Measurements from ENCODE around the gene OTX1.

The OTX1 gene

DNA sequence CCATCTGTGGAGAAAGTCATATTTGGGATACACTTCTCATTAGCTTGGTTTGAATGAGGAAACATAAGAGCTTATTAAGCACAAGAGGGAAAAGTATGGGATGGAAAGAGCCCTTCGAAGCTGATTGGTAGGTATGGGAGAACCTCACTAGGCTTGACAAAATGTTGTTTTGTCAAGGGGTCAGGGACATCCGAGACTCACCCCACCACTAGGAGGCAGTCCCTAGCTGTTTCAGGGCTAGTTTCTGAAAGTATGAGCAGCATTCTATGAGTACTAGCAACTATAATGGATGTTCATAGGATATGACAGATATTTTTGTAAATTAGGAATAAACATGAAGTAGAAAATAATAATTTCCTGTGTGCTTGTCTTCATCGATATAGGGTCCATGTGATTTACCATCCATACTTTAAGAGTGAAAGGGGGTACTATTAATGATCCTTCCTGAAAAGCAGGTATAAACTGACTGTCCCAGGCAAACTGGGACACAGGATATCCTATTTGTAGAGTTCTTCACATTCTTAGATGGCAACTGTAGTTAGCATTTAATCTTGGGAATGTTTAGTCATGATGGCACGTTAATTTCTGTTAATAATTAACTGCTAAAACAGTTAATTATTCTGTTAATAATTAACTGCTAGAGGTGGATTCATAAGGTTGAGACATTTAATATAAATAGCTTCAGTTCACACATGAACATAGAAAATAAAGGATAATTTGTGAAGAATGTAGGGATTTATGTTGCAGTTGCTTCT is 28.4 kb downstream of the OTX1 start:
- peak overlapping the region; percentile 90 for H3K27ac ChIP-seq
- TF ChIP-seq, protein P1, sequence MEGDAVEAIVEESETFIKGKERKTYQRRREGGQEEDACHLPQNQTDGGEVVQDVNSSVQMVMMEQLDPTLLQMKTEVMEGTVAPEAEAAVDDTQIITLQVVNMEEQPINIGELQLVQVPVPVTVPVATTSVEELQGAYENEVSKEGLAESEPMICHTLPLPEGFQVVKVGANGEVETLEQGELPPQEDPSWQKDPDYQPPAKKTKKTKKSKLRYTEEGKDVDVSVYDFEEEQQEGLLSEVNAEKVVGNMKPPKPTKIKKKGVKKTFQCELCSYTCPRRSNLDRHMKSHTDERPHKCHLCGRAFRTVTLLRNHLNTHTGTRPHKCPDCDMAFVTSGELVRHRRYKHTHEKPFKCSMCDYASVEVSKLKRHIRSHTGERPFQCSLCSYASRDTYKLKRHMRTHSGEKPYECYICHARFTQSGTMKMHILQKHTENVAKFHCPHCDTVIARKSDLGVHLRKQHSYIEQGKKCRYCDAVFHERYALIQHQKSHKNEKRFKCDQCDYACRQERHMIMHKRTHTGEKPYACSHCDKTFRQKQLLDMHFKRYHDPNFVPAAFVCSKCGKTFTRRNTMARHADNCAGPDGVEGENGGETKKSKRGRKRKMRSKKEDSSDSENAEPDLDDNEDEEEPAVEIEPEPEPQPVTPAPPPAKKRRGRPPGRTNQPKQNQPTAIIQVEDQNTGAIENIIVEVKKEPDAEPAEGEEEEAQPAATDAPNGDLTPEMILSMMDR (IDR thresholded peaks at IDR 0.05) = peak; percentile 66
- no peak for TF ChIP-seq ZFX (IDR thresholded peaks at IDR 0.05; ENCODE audit: borderline replicate concordance)

- H3K27ac ChIP-seq = no peak overlapping the region
- TF ChIP-seq ZFX (IDR thresholded peaks at IDR 0.05; ENCODE audit: borderline replicate concordance) = no peak
- TF ChIP-seq, protein P1 (IDR thresholded peaks at IDR 0.05) = no peak
Measured at GRCh38 chr2:63081404-63081803, 30.8 kb downstream of the OTX1 start.

GRCh38 chr2:63086687-63087086 is 36.1 kb downstream of the OTX1 start:
- no peak for TF ChIP-seq ZFX (IDR thresholded peaks at IDR 0.05; ENCODE audit: borderline replicate concordance)
- TF ChIP-seq, protein P1 (IDR thresholded peaks at IDR 0.05) = no peak
- no peak overlapping the region for H3K27ac ChIP-seq

GRCh38 chr2:63092401-63092800 is 41.8 kb downstream of the OTX1 start:
- TF ChIP-seq, protein P1 (IDR thresholded peaks at IDR 0.05) = no peak
- TF ChIP-seq ZFX (IDR thresholded peaks at IDR 0.05; ENCODE audit: borderline replicate concordance) = no peak
- no peak overlapping the region for H3K27ac ChIP-seq

DNA sequence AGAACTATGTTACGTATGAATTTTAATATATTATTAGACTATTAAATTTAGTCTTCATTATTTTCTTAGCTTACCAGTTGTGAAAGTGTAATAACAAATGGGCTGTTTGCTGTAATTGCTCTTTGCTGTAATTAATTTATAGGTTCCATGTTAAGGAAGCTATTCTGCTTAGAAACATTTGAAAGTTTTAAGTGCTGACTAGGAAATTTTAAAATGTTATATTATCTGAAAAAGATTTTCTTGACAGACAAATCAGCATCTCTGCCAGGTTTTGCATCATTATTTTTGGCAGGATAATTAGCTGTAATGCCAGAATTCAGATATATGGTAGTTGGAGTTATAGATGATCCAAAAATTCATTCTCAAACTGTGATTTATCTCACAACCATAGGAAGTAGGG is 42.2 kb downstream of the OTX1 start:
- TF ChIP-seq ZFX (IDR thresholded peaks at IDR 0.05; ENCODE audit: borderline replicate concordance) = no peak
- TF ChIP-seq, protein P1 (IDR thresholded peaks at IDR 0.05) = no peak
- H3K27ac ChIP-seq = no peak overlapping the region

GRCh38 chr2:63093502-63093901 is 42.9 kb downstream of the OTX1 start:
- no peak for TF ChIP-seq ZFX (IDR thresholded peaks at IDR 0.05; ENCODE audit: borderline replicate concordance)
- TF ChIP-seq, protein P1 (IDR thresholded peaks at IDR 0.05) = no peak
- no peak overlapping the region for H3K27ac ChIP-seq

- no peak overlapping the region for H3K27ac ChIP-seq
- TF ChIP-seq, protein P1 (IDR thresholded peaks at IDR 0.05) = no peak
- no peak for TF ChIP-seq ZFX (IDR thresholded peaks at IDR 0.05; ENCODE audit: borderline replicate concordance)
Measured at GRCh38 chr2:63096491-63096890, 45.9 kb downstream of the OTX1 start.
